HG02938 (cell line): ENCODE measurements around the gene TRIO.
"Not testable (repeated sequence)": the region's sequence is repeated elsewhere in the genome, so short reads cannot be mapped to it uniquely, and the experiment has no call there.

Experiments
- ATAC-seq: cut with Tn5 transposase; IDR thresholded peaks from one replicate; pipeline ENCODE4 v1.9.1; 2021; ENCODE audit warnings: mild to moderate bottlenecking, moderate library complexity; ENCODE audit not compliant: unreplicated experiment

Gene TRIO

GRCh38 chr5:14516901-14517300, 373.8 kb downstream of the TRIO start:
- ATAC-seq, result no peak

GRCh38 chr5:14518638-14519037, 375.5 kb downstream of the TRIO start:
- ATAC-seq, result no peak

GRCh38 chr5:14521748-14522147, 378.6 kb downstream of the TRIO start:
- no peak for ATAC-seq

- ATAC-seq, result no peak
Observed at GRCh38 chr5:14522721-14523120, 379.6 kb downstream of the TRIO start.

GRCh38 chr5:14523243-14524034, 380.3 kb downstream of the TRIO start:
- no peak for ATAC-seq

GRCh38 chr5:14525397-14525796, 382.3 kb downstream of the TRIO start:
- ATAC-seq, result no peak

- ATAC-seq, result no peak
Observed at GRCh38 chr5:14526493-14526892, 383.4 kb downstream of the TRIO start.

- ATAC-seq, result no peak
Observed at GRCh38 chr5:14528115-14528514, 385.0 kb downstream of the TRIO start.

- ATAC-seq, result no peak
Observed at GRCh38 chr5:14528926-14529325, 385.8 kb downstream of the TRIO start.

GRCh38 chr5:14531668-14532067, 388.5 kb downstream of the TRIO start:
- no peak for ATAC-seq

- no peak for ATAC-seq
Observed at GRCh38 chr5:14532180-14532579, 389.0 kb downstream of the TRIO start.

- ATAC-seq, result no peak
Observed at GRCh38 chr5:14534773-14535172, 391.6 kb downstream of the TRIO start.

- no peak for ATAC-seq
Observed at GRCh38 chr5:14545308-14545707, 402.2 kb downstream of the TRIO start.

- ATAC-seq, result no peak
Observed at GRCh38 chr5:14545862-14546261, 402.7 kb downstream of the TRIO start.

GRCh38 chr5:14547666-14548065, 404.5 kb downstream of the TRIO start:
- no peak for ATAC-seq

GRCh38 chr5:14551211-14551610, 408.1 kb downstream of the TRIO start:
- no peak for ATAC-seq

GRCh38 chr5:14552017-14552416, 408.9 kb downstream of the TRIO start:
- ATAC-seq, result no peak

GRCh38 chr5:14554288-14554687, 411.1 kb downstream of the TRIO start:
- ATAC-seq, result not testable (repeated sequence)

- no peak for ATAC-seq
Observed at GRCh38 chr5:14556015-14556414, 412.9 kb downstream of the TRIO start.

- ATAC-seq, result no peak
Observed at GRCh38 chr5:14557203-14557770, 414.1 kb downstream of the TRIO start.

- no peak for ATAC-seq
Observed at GRCh38 chr5:14557791-14558415, 414.8 kb downstream of the TRIO start.
